ENCODE data around the gene TOP3A. TPM values are rescaled to one million over a fixed set of nuclear protein-coding genes. Genes with fewer than 3 reads are reported as not detected.
A peak's percentile ranks its signal among the peaks of the same experiment; 100 is the strongest.

TOP3A gene
- total and polyA plus RNA-seq, 2 experiments from 2014 or later, result 21.7 to 76.7 TPM

DNA sequence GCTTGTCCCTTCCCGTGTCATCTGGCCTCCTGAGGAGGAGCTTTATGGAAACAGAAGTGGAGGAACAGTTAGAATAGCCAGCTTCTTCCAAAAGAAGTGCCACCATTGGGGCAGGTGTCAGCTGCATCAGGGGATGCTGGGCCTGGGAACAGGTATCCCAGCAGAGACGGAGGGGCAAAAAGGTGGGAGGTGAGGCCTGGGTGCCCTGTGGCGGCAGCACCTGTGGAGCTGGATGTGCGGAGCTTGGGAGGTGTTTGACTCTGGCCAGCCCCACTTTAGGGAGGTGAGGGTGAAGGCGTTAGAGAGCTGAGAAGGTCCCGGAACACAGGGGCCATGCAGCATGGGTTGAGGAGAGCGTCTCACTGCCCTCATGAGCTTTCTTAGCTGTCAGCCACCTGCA, 5.5 kb upstream of the TOP3A start:
- H3K4me1 ChIP-seq (ENCODE audit: insufficient read depth), result peaks cover 6% of the 10 kb centered on the region; the same call in 1 of the 2 replicates
- Mint-ChIP-seq H3K27me3 (ENCODE audit: insufficient read depth, low read depth, poor library complexity) (peaks cover 18% of the 10 kb centered on the region), H3K4me1 (peaks cover 29% of the 10 kb centered on the region), H3K9me3 (peaks cover 7% of the 10 kb centered on the region; the same call in 1 of the 3 replicates), H3K27ac (no peak overlapping the region), H3K4me3 (no peak overlapping the region), H3K36me3 (ENCODE audit: low read depth) (peaks cover 53% of the 10 kb centered on the region)
- H3K9me2 ChIP-seq (ENCODE audit: insufficient read depth), result no peaks in the 10 kb centered on the region
- no peak overlapping the region for H3K4me3 ChIP-seq
- no peaks in the 10 kb centered on the region for H3K27me3 ChIP-seq (ENCODE audit: insufficient read depth)
- 0 out of 2 replicates have a peak, but pooled peaks cover 6% of the 10 kb centered on the region for H3F3A ChIP-seq (replicated peaks; ENCODE audit: low read depth)
- no peak for ATAC-seq
- H4K20me1 ChIP-seq (replicated peaks; ENCODE audit: insufficient read depth), result peaks cover 6% of the 10 kb centered on the region
- no peak overlapping the region for H3K27ac ChIP-seq (ENCODE audit: low read depth)
- no peaks in the 10 kb centered on the region for H3K36me3 ChIP-seq (ENCODE audit: insufficient read depth)
- no peak for DNase-seq (ENCODE audit: low spot score)
- TF ChIP-seq POLR2AphosphoS5 (IDR thresholded peaks at IDR 0.05; ENCODE audit: low read depth), result no peak
- no peak for TF ChIP-seq STAT1 (IDR thresholded peaks at IDR 0.05; ENCODE audit: unreplicated experiment)
- no peak for TF ChIP-seq REST (IDR thresholded peaks at IDR 0.05; ENCODE audit: unreplicated experiment)
- no peak for TF ChIP-seq EZH2phosphoT487 (IDR thresholded peaks at IDR 0.05; ENCODE audit: unreplicated experiment)
- no peak for TF ChIP-seq ZNF331 (CRISPR knock-in tag; IDR thresholded peaks at IDR 0.05; ENCODE audit: low read depth)
- TF ChIP-seq CREB1 (CRISPR knock-in tag; IDR thresholded peaks at IDR 0.05; ENCODE audit: low read depth), result no peak
- TF ChIP-seq NANOG (IDR thresholded peaks at IDR 0.05; ENCODE audit: borderline replicate concordance), result no peak
- no peak for TF ChIP-seq JUNB (IDR thresholded peaks at IDR 0.05; ENCODE audit: unreplicated experiment)
- no peak overlapping the region for H3K4me2 ChIP-seq
- no peak overlapping the region for H2AFZ ChIP-seq
- H3K79me2 ChIP-seq (replicated peaks; ENCODE audit: insufficient read depth), result peaks cover 52% of the 10 kb centered on the region

GRCh38 chr17:18319604-18320256, 4.9 kb upstream of the TOP3A start:
- no peaks in the 10 kb centered on the region for H3K36me3 ChIP-seq (ENCODE audit: insufficient read depth)
- H3K4me1 ChIP-seq (ENCODE audit: insufficient read depth), result peaks cover 6% of the 10 kb centered on the region; the same call in 1 of the 2 replicates
- H3K9me3 Mint-ChIP-seq, result peaks cover 7% of the 10 kb centered on the region; the same call in 1 of the 3 replicates
- H3K79me2 ChIP-seq (replicated peaks; ENCODE audit: insufficient read depth), result peaks cover 53% of the 10 kb centered on the region
- peaks cover 23% of the 10 kb centered on the region for H3K27me3 Mint-ChIP-seq (ENCODE audit: insufficient read depth, low read depth, poor library complexity)
- peak overlapping the region; percentile 43; the same call in 1 of the 3 replicates for H3K4me3 Mint-ChIP-seq
- H3K27ac Mint-ChIP-seq, result no peak overlapping the region
- 0 out of 2 replicates have a peak, but pooled peaks cover 6% of the 10 kb centered on the region for H3F3A ChIP-seq (replicated peaks; ENCODE audit: low read depth)
- H2AFZ ChIP-seq, result no peak overlapping the region
- no peaks in the 10 kb centered on the region for H3K27me3 ChIP-seq (ENCODE audit: insufficient read depth)
- no peak overlapping the region for H3K4me2 ChIP-seq
- H3K27ac ChIP-seq (ENCODE audit: low read depth), result no peak overlapping the region
- ATAC-seq (peak; percentile 27), DNase-seq (ENCODE audit: low spot score) (peak; percentile 78)
- peaks cover 6% of the 10 kb centered on the region for H4K20me1 ChIP-seq (replicated peaks; ENCODE audit: insufficient read depth)
- H3K4me1 Mint-ChIP-seq, result peaks cover 29% of the 10 kb centered on the region
- TF ChIP-seq STAT1 (IDR thresholded peaks at IDR 0.05; ENCODE audit: unreplicated experiment) (no peak), REST (IDR thresholded peaks at IDR 0.05; ENCODE audit: unreplicated experiment) (no peak)
- TF ChIP-seq, protein P1, sequence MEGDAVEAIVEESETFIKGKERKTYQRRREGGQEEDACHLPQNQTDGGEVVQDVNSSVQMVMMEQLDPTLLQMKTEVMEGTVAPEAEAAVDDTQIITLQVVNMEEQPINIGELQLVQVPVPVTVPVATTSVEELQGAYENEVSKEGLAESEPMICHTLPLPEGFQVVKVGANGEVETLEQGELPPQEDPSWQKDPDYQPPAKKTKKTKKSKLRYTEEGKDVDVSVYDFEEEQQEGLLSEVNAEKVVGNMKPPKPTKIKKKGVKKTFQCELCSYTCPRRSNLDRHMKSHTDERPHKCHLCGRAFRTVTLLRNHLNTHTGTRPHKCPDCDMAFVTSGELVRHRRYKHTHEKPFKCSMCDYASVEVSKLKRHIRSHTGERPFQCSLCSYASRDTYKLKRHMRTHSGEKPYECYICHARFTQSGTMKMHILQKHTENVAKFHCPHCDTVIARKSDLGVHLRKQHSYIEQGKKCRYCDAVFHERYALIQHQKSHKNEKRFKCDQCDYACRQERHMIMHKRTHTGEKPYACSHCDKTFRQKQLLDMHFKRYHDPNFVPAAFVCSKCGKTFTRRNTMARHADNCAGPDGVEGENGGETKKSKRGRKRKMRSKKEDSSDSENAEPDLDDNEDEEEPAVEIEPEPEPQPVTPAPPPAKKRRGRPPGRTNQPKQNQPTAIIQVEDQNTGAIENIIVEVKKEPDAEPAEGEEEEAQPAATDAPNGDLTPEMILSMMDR (conservative IDR thresholded peaks at IDR 0.05; ENCODE audit: low read depth in 2 of 2), result peak; percentile 44 to 71
- no peaks in the 10 kb centered on the region for H3K9me2 ChIP-seq (ENCODE audit: insufficient read depth)
- H3K4me3 ChIP-seq, result no peak overlapping the region
- peaks cover 48% of the 10 kb centered on the region for H3K36me3 Mint-ChIP-seq (ENCODE audit: low read depth)

Measured in GM23338 (cell line).